Keratinocyte (primary cell): ENCODE measurements around the gene MMP11. TPM values are rescaled to one million over a fixed set of nuclear protein-coding genes. Genes with fewer than 3 reads are reported as not detected.

ENCODE experiments used
- DNase-seq: peaks from one replicate; pipeline ENCODE4 v3.0.0-alpha.2; 2011; ENCODE audit warnings: low read depth, missing footprints, low spot score
- FAIRE-seq: peaks from 2 replicates; lab custom pipeline; 2011; peaks lifted over from hg19 to GRCh38; lab: Jason Lieb, UNC
- H2AFZ ChIP-seq: 2 replicates; pipeline ENCODE4 v1.6.0; 2012; ENCODE audit warnings: low read length, control low read depth, inconsistent platforms; ENCODE audit not compliant: control insufficient read depth
- H3K27ac ChIP-seq: 2 replicates; pipeline ENCODE4 v1.5.1; 2011; ENCODE audit warnings: low read length; ENCODE audit not compliant: control insufficient read depth, insufficient read depth
- H3K27me3 ChIP-seq: 3 replicates; pipeline ENCODE4 v1.6.0; 2011; ENCODE audit warnings: low read length; ENCODE audit not compliant: control insufficient read depth, insufficient read depth; ENCODE audit errors: extremely low read depth
- H3K36me3 ChIP-seq, 2 experiments: 2 replicates in 1 of 2; 3 replicates in 1 of 2; pipeline ENCODE4 v1.5.1; 2011; ENCODE audit warnings: low read length in 2 of 2, mild to moderate bottlenecking in 1 of 2; ENCODE audit not compliant: control insufficient read depth in 2 of 2, insufficient read depth in 2 of 2; ENCODE audit errors: extremely low read depth in 1 of 2
- H3K4me1 ChIP-seq: 3 replicates; pipeline ENCODE4 v1.5.1; 2011; ENCODE audit warnings: low read length; ENCODE audit not compliant: control insufficient read depth, insufficient read depth; ENCODE audit errors: extremely low read depth
- H3K4me2 ChIP-seq: 3 replicates; pipeline ENCODE4 v1.6.0; 2011; ENCODE audit warnings: low read depth, low read length; ENCODE audit not compliant: control insufficient read depth, insufficient read depth; ENCODE audit errors: extremely low read depth
- H3K4me3 ChIP-seq, 3 experiments: fragments of 200-600 bp in 1 of 3; sonication (generic) in 1 of 3; 2 replicates in 2 of 3; 3 replicates in 1 of 3; pipeline ENCODE4 v1.5.1; 2011 to 2016; ENCODE audit warnings: low read length in 3 of 3, mild to moderate bottlenecking in 3 of 3, control low read depth in 2 of 3, inconsistent platforms in 1 of 3, low read depth in 1 of 3, mixed read lengths in 1 of 3, mixed run types in 1 of 3, moderate library complexity in 1 of 3; ENCODE audit not compliant: control insufficient read depth in 2 of 3, insufficient read depth in 2 of 3; ENCODE audit errors: extremely low read depth in 1 of 3
- H3K79me2 ChIP-seq: 2 replicates; pipeline ENCODE4 v1.6.0; 2012; ENCODE audit warnings: low read length; ENCODE audit not compliant: control insufficient read depth, insufficient read depth
- H3K9ac ChIP-seq: 3 replicates; pipeline ENCODE4 v1.6.0; 2011; ENCODE audit warnings: low read length; ENCODE audit not compliant: control insufficient read depth, insufficient read depth; ENCODE audit errors: extremely low read depth
- H3K9me1 ChIP-seq: 3 replicates; pipeline ENCODE4 v1.6.0; 2011; ENCODE audit warnings: low read length; ENCODE audit not compliant: control insufficient read depth, insufficient read depth; ENCODE audit errors: extremely low read depth
- H3K9me3 ChIP-seq: 2 replicates; pipeline ENCODE4 v1.5.1; 2012; ENCODE audit warnings: low read depth, low read length; ENCODE audit not compliant: control insufficient read depth
- H4K20me1 ChIP-seq: 3 replicates; pipeline ENCODE4 v1.6.0; 2011; ENCODE audit warnings: low read length; ENCODE audit not compliant: control insufficient read depth, insufficient read depth; ENCODE audit errors: extremely low read depth
- CTCF ChIP-seq, 3 experiments: IDR thresholded peaks in 1 of 3; conservative IDR thresholded peaks in 1 of 3; optimal IDR thresholded peaks in 1 of 3; 2 replicates in 2 of 3; 3 replicates in 1 of 3; pipeline versions ENCODE3 to v1.5.1; 2011; ENCODE audit warnings: low read length in 3 of 3, mild to moderate bottlenecking in 3 of 3, moderate library complexity in 2 of 3, control low read depth in 1 of 3, inconsistent platforms in 1 of 3; ENCODE audit not compliant: insufficient read depth in 2 of 3; ENCODE audit errors: extremely low read depth in 1 of 3
- EZH2 ChIP-seq: IDR thresholded peaks from one replicate; pipeline ENCODE4 v1.6.1; 2012; ENCODE audit warnings: inconsistent platforms, mild to moderate bottlenecking, low read length, moderate library complexity
- dilution Hi-C: fragments of 300-500 bp; cut with MboI; formaldehyde crosslinking; loops from one replicate; pipeline ENCODE4 v1.7.0; 2020; ENCODE audit warnings: low sequenced_read_pairs; ENCODE audit not compliant: extremely low pct_ligation_motif_present
- polyA plus RNA-seq, 5 experiments: library from polyadenylated mRNA; depleted of rRNA in 3 of 5; stranded (reverse) in 3 of 5; stranded (forward) in 1 of 5; unstranded in 1 of 5; fragments of >200 nt; gene quantifications; 1 replicate in 1 of 5; 2 replicates in 3 of 5; 3 replicates in 1 of 5; pipeline versions ENCODE4 v1.2.1 to v1.2.3, GENCODE V29; 2011 to 2012; ENCODE audit warnings: missing spikeins in 2 of 5, low read depth in 1 of 5, low replicate concordance in 1 of 5

Gene MMP11
- polyA plus RNA-seq, 1 donor (not counting 4 experiments of a cell fraction or from before 2014, with no cell fraction given): 0.13 TPM

DNA sequence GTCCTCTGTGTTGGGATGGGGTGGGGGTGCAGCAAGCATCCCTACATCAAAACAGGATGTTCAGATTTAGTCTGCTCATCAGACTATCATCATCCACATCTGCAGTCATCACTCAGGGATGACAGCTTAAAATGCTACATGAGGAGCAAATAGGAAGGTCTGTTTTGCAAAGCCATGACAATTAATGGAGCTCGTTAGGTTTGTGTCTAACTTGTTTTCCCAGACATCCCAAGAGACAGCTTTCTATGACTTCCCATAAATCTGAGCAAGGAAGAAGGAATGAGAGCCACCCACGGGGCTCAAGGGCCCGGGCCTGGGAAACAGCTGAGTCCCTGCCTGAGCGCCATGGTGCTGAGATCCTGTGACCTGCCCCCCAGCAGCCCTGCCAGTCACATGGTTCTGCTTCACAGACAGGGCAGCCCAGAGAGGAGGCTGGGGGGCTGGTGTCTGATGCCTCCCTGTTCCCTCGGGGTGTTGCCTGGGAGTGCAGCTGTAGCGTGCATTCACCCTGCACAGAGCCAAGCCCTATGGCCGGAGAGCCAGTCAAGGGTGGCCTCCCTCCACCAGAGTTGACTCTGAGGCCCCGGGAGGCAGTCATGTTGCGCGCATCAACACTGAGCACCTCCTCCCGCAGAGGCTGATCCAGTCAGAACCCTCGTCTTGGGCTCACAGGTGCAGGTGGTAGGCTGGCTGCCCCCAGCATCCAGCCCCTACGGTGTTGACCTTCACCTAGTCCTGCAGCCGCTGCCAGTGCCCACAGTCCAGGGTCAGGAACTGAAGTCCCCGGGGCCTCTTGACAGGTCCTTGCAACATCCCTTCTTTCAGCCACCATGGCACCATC lies 54.1 kb downstream of the MMP11 start:
- DNase-seq (no peak), FAIRE-seq (peak; percentile 9)
- H3K9me1 ChIP-seq: peaks cover 2% of the 10 kb centered on the region
- H2AFZ ChIP-seq: no peak overlapping the region
- no peaks in the 10 kb centered on the region for H3K9me3 ChIP-seq
- H3K27ac ChIP-seq: no peak overlapping the region
- no peak overlapping the region for H3K4me3 ChIP-seq
- peaks cover 48 to 51% of the 10 kb centered on the region in 2 experiments for H3K36me3 ChIP-seq
- H3K9ac ChIP-seq: no peak overlapping the region
- H4K20me1 ChIP-seq: no peaks in the 10 kb centered on the region
- dilution Hi-C loops: no loop called here
- peaks cover 8% of the 10 kb centered on the region for H3K4me1 ChIP-seq
- no peaks in the 10 kb centered on the region for H3K27me3 ChIP-seq
- peaks cover 5% of the 10 kb centered on the region for H3K79me2 ChIP-seq
- no peak overlapping the region for H3K4me2 ChIP-seq
- TF ChIP-seq EZH2 (no peak), CTCF (optimal IDR thresholded peaks at IDR 0.05 in 1 of 3, IDR thresholded peaks at IDR 0.05 in 1 of 3, conservative IDR thresholded peaks at IDR 0.05 in 1 of 3; ENCODE audit: extremely low read depth in 1 of 3, insufficient read depth in 2 of 3, low read length in 3 of 3) (no peak)

- peaks cover 48 to 59% of the 10 kb centered on the region in 2 experiments for H3K36me3 ChIP-seq
- peaks cover 5% of the 10 kb centered on the region for H3K79me2 ChIP-seq
- peaks cover 2% of the 10 kb centered on the region for H3K9me1 ChIP-seq
- FAIRE-seq: no peak
- peaks cover 8% of the 10 kb centered on the region for H3K4me1 ChIP-seq
- no peaks in the 10 kb centered on the region for H4K20me1 ChIP-seq
- TF ChIP-seq EZH2: no peak
- TF ChIP-seq CTCF (optimal IDR thresholded peaks at IDR 0.05 in 1 of 3, IDR thresholded peaks at IDR 0.05 in 1 of 3, conservative IDR thresholded peaks at IDR 0.05 in 1 of 3; ENCODE audit: extremely low read depth in 1 of 3, insufficient read depth in 2 of 3, low read length in 3 of 3): no peak
- no peak for DNase-seq
- no peaks in the 10 kb centered on the region for H3K27me3 ChIP-seq
- H3K9me3 ChIP-seq: no peaks in the 10 kb centered on the region
- H3K27ac ChIP-seq: no peak overlapping the region
- H2AFZ ChIP-seq: no peak overlapping the region
- H3K4me3 ChIP-seq: no peak overlapping the region
- H3K4me2 ChIP-seq: no peak overlapping the region
- dilution Hi-C loops: no loop called here
- H3K9ac ChIP-seq: no peak overlapping the region
These were observed 54.8 kb downstream of the MMP11 start for GRCh38 chr22:23827351-23827995.
